ENCODE results near the gene WDR37. TPM values are rescaled to one million over a fixed set of nuclear protein-coding genes. Genes with fewer than 3 reads are reported as not detected.

The WDR37 gene
- total RNA-seq, 1 donor from 2014 or later, result 10.9 TPM

- no peaks in the 10 kb centered on the region for H3K27me3 Mint-ChIP-seq (ENCODE audit: low read depth)
- H3K9me3 Mint-ChIP-seq (ENCODE audit: low read depth), result no peaks in the 10 kb centered on the region
- no peaks in the 10 kb centered on the region for H3K36me3 Mint-ChIP-seq (ENCODE audit: low read depth)
- no peak overlapping the region for H3K27ac Mint-ChIP-seq (ENCODE audit: unreplicated experiment)
- H3K4me3 Mint-ChIP-seq (ENCODE audit: unreplicated experiment), result no peak overlapping the region
- no peak for TF ChIP-seq CTCF (IDR thresholded peaks at IDR 0.05)
- DNase-seq (ENCODE audit: low spot score), result no peak
- peaks cover 8% of the 10 kb centered on the region for H3K4me1 Mint-ChIP-seq (ENCODE audit: low read depth)
These were observed 26.3 kb upstream of the WDR37 start for GRCh38 chr10:1029838-1030237.

GRCh38 chr10:1033601-1034000 lies 22.6 kb upstream of the WDR37 start:
- Mint-ChIP-seq H3K4me1 (ENCODE audit: low read depth) (peaks cover 18% of the 10 kb centered on the region), H3K36me3 (ENCODE audit: low read depth) (peaks cover 13% of the 10 kb centered on the region), H3K4me3 (ENCODE audit: unreplicated experiment) (no peak overlapping the region), H3K27me3 (ENCODE audit: low read depth) (no peaks in the 10 kb centered on the region), H3K27ac (ENCODE audit: unreplicated experiment) (no peak overlapping the region), H3K9me3 (ENCODE audit: low read depth) (no peaks in the 10 kb centered on the region)
- no peak for DNase-seq (ENCODE audit: low spot score)
- no peak for TF ChIP-seq CTCF (IDR thresholded peaks at IDR 0.05)

GRCh38 chr10:1034758-1035157 lies 21.4 kb upstream of the WDR37 start:
- Mint-ChIP-seq H3K27me3 (ENCODE audit: low read depth) (no peaks in the 10 kb centered on the region), H3K27ac (ENCODE audit: unreplicated experiment) (no peak overlapping the region), H3K36me3 (ENCODE audit: low read depth) (peaks cover 13% of the 10 kb centered on the region), H3K9me3 (ENCODE audit: low read depth) (no peaks in the 10 kb centered on the region), H3K4me3 (ENCODE audit: unreplicated experiment) (no peak overlapping the region), H3K4me1 (ENCODE audit: low read depth) (peaks cover 18% of the 10 kb centered on the region)
- DNase-seq (ENCODE audit: low spot score), result no peak
- TF ChIP-seq CTCF (IDR thresholded peaks at IDR 0.05), result no peak

- TF ChIP-seq CTCF (IDR thresholded peaks at IDR 0.05), result no peak
- no peak overlapping the region for H3K4me3 Mint-ChIP-seq (ENCODE audit: unreplicated experiment)
- no peak overlapping the region for H3K27ac Mint-ChIP-seq (ENCODE audit: unreplicated experiment)
These were observed 21.0 kb upstream of the WDR37 start for GRCh38 chr10:1035201-1035600.

GRCh38 chr10:1036341-1036791 lies 19.8 kb upstream of the WDR37 start:
- Mint-ChIP-seq H3K9me3 (ENCODE audit: low read depth) (no peaks in the 10 kb centered on the region), H3K36me3 (ENCODE audit: low read depth) (peaks cover 19% of the 10 kb centered on the region), H3K27ac (ENCODE audit: unreplicated experiment) (no peak overlapping the region), H3K4me3 (ENCODE audit: unreplicated experiment) (no peak overlapping the region), H3K27me3 (ENCODE audit: low read depth) (no peaks in the 10 kb centered on the region), H3K4me1 (ENCODE audit: low read depth) (peaks cover 23% of the 10 kb centered on the region)
- no peak for TF ChIP-seq CTCF (IDR thresholded peaks at IDR 0.05)
- no peak for DNase-seq (ENCODE audit: low spot score)

More at GRCh38 chr10:1035201-1035600, 21.0 kb upstream of the WDR37 start:
- Mint-ChIP-seq H3K9me3 (ENCODE audit: low read depth) (no peaks in the 10 kb centered on the region), H3K36me3 (ENCODE audit: low read depth) (peaks cover 15% of the 10 kb centered on the region), H3K4me1 (ENCODE audit: low read depth) (peaks cover 20% of the 10 kb centered on the region), H3K27me3 (ENCODE audit: low read depth) (no peaks in the 10 kb centered on the region)
- no peak for DNase-seq (ENCODE audit: low spot score)
